H9 (cell line): ENCODE measurements around the gene BLMH. TPM values are rescaled to one million over a fixed set of nuclear protein-coding genes. Genes with fewer than 3 reads are reported as not detected.

ENCODE experiments used
- DNase-seq: peaks from one replicate; pipeline ENCODE4 v3.0.0-alpha.2; 2017
- H2AFZ ChIP-seq: one replicate; pipeline ENCODE4 v1.6.1; 2013; ENCODE audit warnings: mild to moderate bottlenecking, low read length, control low read depth, moderate library complexity
- H2AK5ac ChIP-seq: 2 replicates; pipeline ENCODE4 v1.6.1; 2013; ENCODE audit warnings: low read length, control low read depth, mixed read lengths; ENCODE audit not compliant: insufficient read length
- H2BK120ac ChIP-seq: one replicate; pipeline ENCODE4 v1.6.1; 2013; ENCODE audit warnings: low read depth, mild to moderate bottlenecking, low read length, control low read depth, inconsistent platforms; ENCODE audit not compliant: poor library complexity, severe bottlenecking
- H2BK12ac ChIP-seq: 2 replicates; pipeline ENCODE4 v1.6.1; 2013; ENCODE audit warnings: low read length, control low read depth, mixed read lengths, low read depth; ENCODE audit not compliant: insufficient read length
- H2BK15ac ChIP-seq: 2 replicates; pipeline ENCODE4 v1.6.1; 2013; ENCODE audit warnings: low read depth, low read length, control low read depth
- H2BK20ac ChIP-seq: one replicate; pipeline ENCODE4 v1.6.1; 2013; ENCODE audit warnings: low read depth, mild to moderate bottlenecking, low read length, control low read depth, inconsistent platforms; ENCODE audit not compliant: poor library complexity, severe bottlenecking
- H2BK5ac ChIP-seq: 2 replicates; pipeline ENCODE4 v1.6.1; 2013; ENCODE audit warnings: low read length, control low read depth, mixed read lengths; ENCODE audit not compliant: insufficient read length
- H3K14ac ChIP-seq: 2 replicates; pipeline ENCODE4 v1.6.1; 2013; ENCODE audit warnings: low read length, control low read depth; ENCODE audit not compliant: insufficient read depth
- H3K18ac ChIP-seq: 2 replicates; pipeline ENCODE4 v1.6.1; 2013; ENCODE audit warnings: low read depth, mild to moderate bottlenecking, mixed read lengths, low read length, control low read depth; ENCODE audit not compliant: insufficient read length
- H3K23ac ChIP-seq: 2 replicates; pipeline ENCODE4 v1.6.1; 2013; ENCODE audit warnings: low read length, control low read depth, mixed read lengths, low read depth; ENCODE audit not compliant: insufficient read length
- H3K23me2 ChIP-seq: 2 replicates; pipeline ENCODE4 v1.6.1; 2013; ENCODE audit warnings: low read depth, mild to moderate bottlenecking, mixed read lengths, low read length, control low read depth; ENCODE audit not compliant: insufficient read length, poor library complexity, severe bottlenecking
- H3K27ac ChIP-seq: 2 replicates; pipeline ENCODE4 v1.5.1; 2013; ENCODE audit warnings: low read length, control low read depth, mixed read lengths, low read depth; ENCODE audit not compliant: insufficient read length
- H3K27me3 ChIP-seq: 2 replicates; pipeline ENCODE4 v1.6.1; 2013; ENCODE audit warnings: low read length, control low read depth, inconsistent platforms; ENCODE audit not compliant: insufficient read depth
- H3K4ac ChIP-seq: 2 replicates; pipeline ENCODE4 v1.6.1; 2013; ENCODE audit warnings: low read depth, mild to moderate bottlenecking, control low read depth, inconsistent platforms, low read length, moderate library complexity
- H3K4me1 ChIP-seq: 2 replicates; pipeline ENCODE4 v1.6.1; 2013; ENCODE audit warnings: low read length, control low read depth, inconsistent platforms; ENCODE audit not compliant: insufficient read depth
- H3K4me2 ChIP-seq: 2 replicates; pipeline ENCODE4 v1.6.1; 2013; ENCODE audit warnings: low read length, control low read depth, mixed read lengths; ENCODE audit not compliant: insufficient read length, insufficient read depth
- H3K56ac ChIP-seq: 2 replicates; pipeline ENCODE4 v1.6.1; 2013; ENCODE audit warnings: low read depth, mild to moderate bottlenecking, mixed read lengths, low read length, control low read depth; ENCODE audit not compliant: insufficient read length
- H3K79me1 ChIP-seq: 2 replicates; pipeline ENCODE4 v1.6.1; 2013; ENCODE audit warnings: low read depth, mild to moderate bottlenecking, moderate library complexity, low read length, control low read depth, inconsistent platforms; ENCODE audit not compliant: insufficient read depth, poor library complexity, severe bottlenecking
- H3K79me2 ChIP-seq: 2 replicates; pipeline ENCODE4 v1.6.1; 2013; ENCODE audit warnings: low read length, control low read depth, inconsistent platforms; ENCODE audit not compliant: insufficient read depth
- H3K9ac ChIP-seq: 2 replicates; pipeline ENCODE4 v1.6.1; 2013; ENCODE audit warnings: low read length, control low read depth, mixed read lengths; ENCODE audit not compliant: insufficient read length; ENCODE audit errors: extremely low read depth
- H3K9me3 ChIP-seq: one replicate; pipeline ENCODE4 v1.6.1; 2013; ENCODE audit warnings: low read depth, low read length, inconsistent platforms; ENCODE audit not compliant: control insufficient read depth
- H3T11ph ChIP-seq: one replicate; pipeline ENCODE4 v1.6.1; 2013; ENCODE audit warnings: mild to moderate bottlenecking, low read length, control low read depth, inconsistent platforms
- H4K20me1 ChIP-seq: one replicate; pipeline ENCODE4 v1.6.1; 2013; ENCODE audit not compliant: control insufficient read depth, insufficient read length, insufficient read depth
- H4K5ac ChIP-seq: 2 replicates; pipeline ENCODE4 v1.6.1; 2013; ENCODE audit warnings: low read depth, mild to moderate bottlenecking, mixed read lengths, low read length, control low read depth; ENCODE audit not compliant: insufficient read length
- H4K8ac ChIP-seq: replicated peaks from 2 replicates; pipeline ENCODE4 v1.6.1; 2013; ENCODE audit warnings: low read length, control low read depth, mixed read lengths, low read depth; ENCODE audit not compliant: insufficient read length
- H4K91ac ChIP-seq: 2 replicates; pipeline ENCODE4 v1.6.1; 2013; ENCODE audit warnings: low read depth, mild to moderate bottlenecking, moderate library complexity, mixed read lengths, low read length, control low read depth; ENCODE audit not compliant: insufficient read length
- H3K27ac Mint-ChIP-seq, 3 experiments: 2 replicates in 2 of 3; 3 replicates in 1 of 3; pipeline ENCODE4 v1.8.0; 2020 to 2021; ENCODE audit warnings: mixed read lengths in 3 of 3, mild to moderate bottlenecking in 1 of 3, moderate library complexity in 1 of 3
- H3K27me3 Mint-ChIP-seq: 2 replicates; pipeline ENCODE4 v1.8.0; 2021; ENCODE audit warnings: low read depth, mild to moderate bottlenecking, moderate library complexity, mixed read lengths
- H3K36me3 Mint-ChIP-seq, 3 experiments: 2 replicates in 2 of 3; 3 replicates in 1 of 3; pipeline ENCODE4 v1.8.0; 2020 to 2021; ENCODE audit warnings: low read depth in 3 of 3, mixed read lengths in 3 of 3; ENCODE audit not compliant: insufficient read depth in 1 of 3
- H3K4me1 Mint-ChIP-seq, 2 experiments: 2 replicates each; pipeline ENCODE4 v1.8.0; 2020; ENCODE audit warnings: mixed read lengths in 2 of 2
- H3K4me3 Mint-ChIP-seq, 2 experiments: 2 replicates in 1 of 2; 3 replicates in 1 of 2; pipeline ENCODE4 v1.8.0; 2020 to 2021; ENCODE audit warnings: mild to moderate bottlenecking in 2 of 2, mixed read lengths in 2 of 2, moderate library complexity in 1 of 2
- H3K9me3 Mint-ChIP-seq, 2 experiments: 2 replicates in 1 of 2; 3 replicates in 1 of 2; pipeline ENCODE4 v1.8.0; 2020; ENCODE audit warnings: mild to moderate bottlenecking in 2 of 2, mixed read lengths in 2 of 2, moderate library complexity in 1 of 2
- CTCF ChIP-seq: fragments of 200-600 bp; sonication (generic); conservative IDR thresholded peaks from 3 replicates; pipeline ENCODE4 v1.8.0; 2021; ENCODE audit warnings: antibody characterized with exemption, mild to moderate bottlenecking
- WGBS: extraction: QIAGEN DNeasy Blood & Tissue Kit; methylation state at CpG from one replicate; pipeline ENCODE4 v1.1.7; 2013; ENCODE audit warnings: missing lambda C conversion rate, low lambda C conversion rate, mixed read lengths; ENCODE audit not compliant: insufficient read length; ENCODE audit errors: extremely low coverage; 5-methylcytosine and 5-hydroxymethylcytosine counted together
- total RNA-seq: library from RNA; stranded (reverse); gene quantifications from 2 replicates; pipeline ENCODE4 v1.2.1, GENCODE V29; 2021

The BLMH gene
- total RNA-seq, 1 experiment from 2014 or later, result 74.7 TPM

- H2BK15ac ChIP-seq, result no peak overlapping the region
- H2BK5ac ChIP-seq, result no peak overlapping the region
- H4K5ac ChIP-seq, result no peak overlapping the region
- no peaks in the 10 kb centered on the region for H3K79me1 ChIP-seq
- no peak for TF ChIP-seq CTCF
- no peaks in the 10 kb centered on the region for H3K27me3 ChIP-seq
- Mint-ChIP-seq H3K36me3 (no peaks in the 10 kb centered on the region), H3K4me3 (no peak overlapping the region), H3K9me3 (no peaks in the 10 kb centered on the region), H3K4me1 (peaks cover 16 to 20% of the 10 kb centered on the region in 2 experiments), H3K27ac (no peak overlapping the region), H3K27me3 (peaks cover 23% of the 10 kb centered on the region)
- no peak for DNase-seq
- H3K23me2 ChIP-seq, result peaks cover 4% of the 10 kb centered on the region
- H3K27ac ChIP-seq, result no peak overlapping the region
- no peak overlapping the region for H3K23ac ChIP-seq
- no peak overlapping the region for H2BK20ac ChIP-seq
- H3T11ph ChIP-seq, result no peak overlapping the region
- H3K9me3 ChIP-seq, result no peaks in the 10 kb centered on the region
- H2BK120ac ChIP-seq, result no peak overlapping the region
- H2AFZ ChIP-seq, result no peak overlapping the region
- no peak overlapping the region for H3K9ac ChIP-seq
- WGBS, result no CpG with 5 or more reads among the region's 15 CpGs
- H3K4me2 ChIP-seq, result no peak overlapping the region
- no peak overlapping the region for H3K56ac ChIP-seq
- no peak overlapping the region for H2BK12ac ChIP-seq
- no peaks in the 10 kb centered on the region for H3K79me2 ChIP-seq
- H3K4ac ChIP-seq, result no peak overlapping the region
- no peak overlapping the region for H3K14ac ChIP-seq
- H4K20me1 ChIP-seq, result no peaks in the 10 kb centered on the region
- no peak overlapping the region for H4K8ac ChIP-seq
- H3K18ac ChIP-seq, result no peak overlapping the region
- no peak overlapping the region for H4K91ac ChIP-seq
- no peaks in the 10 kb centered on the region for H3K4me1 ChIP-seq
- H2AK5ac ChIP-seq, result no peak overlapping the region
Measured at GRCh38 chr17:30225919-30226553, 65.7 kb downstream of the BLMH start.
